ENCODE data around the gene CHRND. TPM values are rescaled to one million over a fixed set of nuclear protein-coding genes. Genes with fewer than 3 reads are reported as not detected.

Gene CHRND
- polyA plus RNA-seq, 3 donors: 0.03 TPM; not detected in 2

DNA sequence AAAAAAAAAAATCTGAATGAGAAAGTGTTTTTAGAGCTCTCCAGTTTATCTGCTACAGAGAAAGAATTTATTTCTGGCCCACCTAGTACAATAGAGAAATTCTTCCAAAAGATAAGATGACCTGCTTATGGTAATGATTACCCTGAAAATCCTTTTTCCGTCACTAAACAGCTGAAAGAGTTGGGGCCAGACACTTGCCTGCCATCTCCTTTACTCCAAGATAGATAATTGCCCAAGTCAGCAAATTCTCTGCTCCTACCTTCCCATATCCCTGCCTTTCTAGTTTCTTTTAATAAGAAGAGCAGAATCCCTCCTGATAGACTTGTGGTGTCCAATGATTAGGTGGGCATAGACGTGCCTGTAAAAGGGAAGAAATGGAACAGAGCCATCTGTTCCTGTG is 52.7 kb downstream of the CHRND start:
- H3K27ac ChIP-seq (ENCODE audit: low read depth, low read length): no peak overlapping the region
- 81 to 91% (median 86%) methylated on average over 2 of the region's 2 CpGs for WGBS, 3 donors

- no peak overlapping the region for H3K27ac ChIP-seq (ENCODE audit: low read depth, low read length)
- 51 to 84% (median 82%) methylated on average over 6 of the region's 6 CpGs for WGBS, 3 donors
These were observed 54.7 kb downstream of the CHRND start for GRCh38 chr2:232580648-232580981.

DNA sequence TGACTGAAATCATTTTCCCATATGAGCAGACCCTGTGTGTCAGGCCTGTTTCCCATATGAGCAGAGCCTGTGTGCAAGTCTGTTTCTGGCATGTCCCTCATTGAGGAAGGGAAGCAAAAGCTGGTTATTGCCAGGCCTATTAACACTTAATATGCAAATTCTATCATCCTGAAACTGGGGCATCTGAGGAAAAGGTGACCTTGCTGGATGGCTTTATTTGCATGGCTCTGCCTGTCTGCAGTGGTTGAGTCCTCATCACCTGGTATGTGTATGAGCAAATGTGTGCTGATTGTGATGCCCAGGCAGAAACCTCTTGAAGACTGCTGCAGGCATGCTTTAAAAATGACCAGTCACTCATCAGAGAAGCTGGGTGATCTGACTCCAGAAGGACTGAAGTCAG is 55.8 kb downstream of the CHRND start:
- no peak overlapping the region for H3K27ac ChIP-seq (ENCODE audit: low read depth, low read length)

DNA sequence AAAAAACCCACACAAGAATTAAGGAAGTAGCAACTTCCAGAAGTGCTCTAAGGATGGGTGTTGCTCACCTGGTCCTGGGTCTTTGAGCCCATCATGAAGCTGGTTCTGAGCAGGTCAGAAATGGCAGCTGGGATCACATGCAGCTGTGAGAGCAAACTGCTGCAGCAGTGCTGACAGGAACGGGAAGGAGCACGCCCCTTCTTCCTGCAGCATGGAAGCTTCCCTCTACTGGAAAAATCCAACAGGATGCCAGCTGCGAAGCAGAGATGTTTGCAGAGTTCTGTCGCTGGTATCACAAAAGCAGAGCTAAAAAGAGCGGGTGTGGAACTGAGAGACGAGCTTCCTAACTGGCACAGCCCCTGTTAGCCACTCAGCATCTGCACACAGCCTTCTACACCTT is 58.3 kb downstream of the CHRND start:
- no peak overlapping the region for H3K27ac ChIP-seq (ENCODE audit: low read depth, low read length)
- 83 to 97% (median 92%) methylated on average over 6 of the region's 6 CpGs for WGBS, 3 donors

Other genes starting within 250 kb of the CHRND start
- gene ALPP, start 147.4 kb upstream of the CHRND start, polyA plus RNA-seq: not detected
- gene ALPG, start 119.3 kb upstream of the CHRND start, polyA plus RNA-seq: not detected
- gene ALPI, start 70.0 kb upstream of the CHRND start, polyA plus RNA-seq: under 1 TPM in 2 of 3 donors, not detected in 1; 0.02 to 0.03 TPM
- gene ECEL1, start 38.3 kb upstream of the CHRND start, polyA plus RNA-seq: 1 to 10 TPM in 1 of 3 donors, under 1 TPM in 2; 0.56 to 1.3 (median 0.68) TPM
- gene PRSS56, start 5.8 kb upstream of the CHRND start, polyA plus RNA-seq: not detected
- not detected for gene CHRNG, start 13.5 kb downstream of the CHRND start, polyA plus RNA-seq
- 1 to 10 TPM; 1.2 to 1.4 (median 1.3) TPM for gene TIGD1, start 24.4 kb downstream of the CHRND start, polyA plus RNA-seq
- 10 to 100 TPM; 42.4 to 60.2 (median 44.0) TPM for gene EIF4E2, start 24.5 kb downstream of the CHRND start, polyA plus RNA-seq
- gene EFHD1, start 107.4 kb downstream of the CHRND start, polyA plus RNA-seq: 10 to 100 TPM in 2 of 3 donors, 1 to 10 TPM in 1; 2.6 to 59.5 (median 18.9) TPM
- 10 to 100 TPM; 14.6 to 23.6 (median 17.0) TPM for gene GIGYF2, start 171.2 kb downstream of the CHRND start, polyA plus RNA-seq